HFF-Myc (cell line): Measurements from ENCODE around the gene S100A13.

ENCODE experiments used
- DNase-seq: peaks from one replicate; pipeline ENCODE4 v3.0.0-alpha.2; 2011; ENCODE audit warnings: low read depth; ENCODE audit errors: extremely low read depth
- H3K4me3 ChIP-seq: replicated peaks from 2 replicates; pipeline ENCODE4 v1.5.1; 2011; ENCODE audit warnings: low read depth, mild to moderate bottlenecking, control low read depth, low read length
- TF ChIP-seq, protein P1 (sequence below): IDR thresholded peaks from 2 replicates; pipeline ENCODE4 v1.5.1; 2012; ENCODE audit warnings: mild to moderate bottlenecking, low read depth, low read length, control low read depth; ENCODE audit errors: missing control alignments

S100A13 gene

DNA sequence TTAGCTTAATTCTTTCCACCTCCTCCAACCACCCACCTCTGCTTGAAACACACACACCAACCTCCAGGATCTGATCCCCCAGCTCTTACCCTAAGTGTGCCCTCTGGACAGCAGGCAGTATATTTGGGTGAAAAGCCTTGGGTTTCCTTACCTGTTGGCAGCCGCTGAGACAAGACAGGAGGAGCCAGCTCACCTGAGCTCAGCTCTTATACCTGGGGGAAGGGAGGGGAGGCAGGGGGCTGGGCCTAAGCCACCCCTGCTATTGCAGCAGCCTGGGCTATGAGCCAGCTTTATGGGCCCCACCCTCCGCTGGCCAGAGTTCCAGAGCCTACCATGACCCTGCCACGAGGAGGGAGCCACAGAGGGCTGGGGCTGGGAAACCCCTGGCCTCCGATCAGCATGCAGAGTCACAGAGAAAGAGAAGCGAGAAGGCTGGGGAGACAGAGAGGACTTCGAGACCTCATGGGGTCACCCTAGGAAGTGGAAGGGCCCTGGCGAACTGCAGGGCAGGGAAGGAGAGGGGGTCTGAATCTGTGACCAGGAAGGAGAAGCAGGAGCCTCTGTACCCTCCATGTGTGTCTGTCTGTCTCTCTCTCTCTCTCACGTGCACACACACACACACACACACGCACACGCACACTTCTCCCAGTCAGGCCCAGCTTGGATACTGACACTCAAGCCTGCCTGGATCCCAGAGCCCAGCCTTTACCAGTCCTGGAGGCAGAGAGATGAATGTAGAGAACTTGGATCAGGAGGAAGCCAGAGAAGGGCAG lies 11.0 kb downstream of the S100A13 start, which contains the start of gene S100A14:
S100A14 (minus strand) TSS at position 182 of the 773 bp plus-strand sequence. CDS start 467 bp downstream, outside the sequence.
- no peak within 1 kb of the TSS for H3K4me3 ChIP-seq
- TF ChIP-seq, protein P1, sequence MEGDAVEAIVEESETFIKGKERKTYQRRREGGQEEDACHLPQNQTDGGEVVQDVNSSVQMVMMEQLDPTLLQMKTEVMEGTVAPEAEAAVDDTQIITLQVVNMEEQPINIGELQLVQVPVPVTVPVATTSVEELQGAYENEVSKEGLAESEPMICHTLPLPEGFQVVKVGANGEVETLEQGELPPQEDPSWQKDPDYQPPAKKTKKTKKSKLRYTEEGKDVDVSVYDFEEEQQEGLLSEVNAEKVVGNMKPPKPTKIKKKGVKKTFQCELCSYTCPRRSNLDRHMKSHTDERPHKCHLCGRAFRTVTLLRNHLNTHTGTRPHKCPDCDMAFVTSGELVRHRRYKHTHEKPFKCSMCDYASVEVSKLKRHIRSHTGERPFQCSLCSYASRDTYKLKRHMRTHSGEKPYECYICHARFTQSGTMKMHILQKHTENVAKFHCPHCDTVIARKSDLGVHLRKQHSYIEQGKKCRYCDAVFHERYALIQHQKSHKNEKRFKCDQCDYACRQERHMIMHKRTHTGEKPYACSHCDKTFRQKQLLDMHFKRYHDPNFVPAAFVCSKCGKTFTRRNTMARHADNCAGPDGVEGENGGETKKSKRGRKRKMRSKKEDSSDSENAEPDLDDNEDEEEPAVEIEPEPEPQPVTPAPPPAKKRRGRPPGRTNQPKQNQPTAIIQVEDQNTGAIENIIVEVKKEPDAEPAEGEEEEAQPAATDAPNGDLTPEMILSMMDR = no peak
- DNase-seq = no peak

DNA sequence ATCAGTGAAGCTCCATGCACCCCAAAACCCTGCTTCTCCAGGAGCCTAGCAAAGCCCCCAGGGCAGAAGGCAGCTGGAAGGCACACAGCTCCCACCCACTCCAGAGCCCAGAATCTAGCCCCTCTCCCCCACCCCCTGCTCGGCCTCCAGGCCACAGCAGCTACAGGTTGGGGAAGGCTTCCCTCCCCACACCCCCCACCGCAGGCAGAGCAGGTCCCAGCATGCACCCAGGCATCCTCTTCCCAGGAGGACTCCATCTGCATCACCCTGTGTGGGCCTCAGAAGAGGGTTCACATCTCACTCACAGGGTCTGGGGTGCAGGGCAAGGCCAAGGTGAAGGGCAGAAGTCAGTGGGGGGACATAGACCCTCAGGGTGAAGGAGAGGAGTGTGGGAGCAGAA lies 11.9 kb downstream of the S100A13 start:
- DNase-seq = no peak
- H3K4me3 ChIP-seq = no peak overlapping the region
- TF ChIP-seq, protein P1 = no peak

DNA sequence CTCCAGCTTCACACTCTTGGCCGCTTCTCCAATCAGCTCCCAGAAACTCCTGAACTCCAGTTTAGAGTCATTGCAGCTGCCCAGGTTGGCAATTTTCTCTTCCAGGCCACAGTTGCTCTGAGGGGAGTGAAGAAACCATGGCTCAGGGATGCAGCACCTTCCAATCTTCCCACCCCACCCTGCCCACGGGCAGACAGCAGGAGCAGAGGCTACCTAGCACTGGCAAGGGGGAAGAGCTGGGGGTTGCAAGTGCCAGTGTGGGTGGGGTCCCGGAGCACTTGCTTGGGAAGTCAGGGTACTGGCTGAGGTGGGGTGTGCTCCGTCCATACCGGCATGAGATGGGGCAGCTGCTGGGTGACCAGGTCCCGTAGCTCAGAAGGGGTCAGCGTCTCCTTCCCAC lies 12.4 kb downstream of the S100A13 start:
- no peak for DNase-seq
- TF ChIP-seq, protein P1 = no peak
- H3K4me3 ChIP-seq = no peak overlapping the region

DNA sequence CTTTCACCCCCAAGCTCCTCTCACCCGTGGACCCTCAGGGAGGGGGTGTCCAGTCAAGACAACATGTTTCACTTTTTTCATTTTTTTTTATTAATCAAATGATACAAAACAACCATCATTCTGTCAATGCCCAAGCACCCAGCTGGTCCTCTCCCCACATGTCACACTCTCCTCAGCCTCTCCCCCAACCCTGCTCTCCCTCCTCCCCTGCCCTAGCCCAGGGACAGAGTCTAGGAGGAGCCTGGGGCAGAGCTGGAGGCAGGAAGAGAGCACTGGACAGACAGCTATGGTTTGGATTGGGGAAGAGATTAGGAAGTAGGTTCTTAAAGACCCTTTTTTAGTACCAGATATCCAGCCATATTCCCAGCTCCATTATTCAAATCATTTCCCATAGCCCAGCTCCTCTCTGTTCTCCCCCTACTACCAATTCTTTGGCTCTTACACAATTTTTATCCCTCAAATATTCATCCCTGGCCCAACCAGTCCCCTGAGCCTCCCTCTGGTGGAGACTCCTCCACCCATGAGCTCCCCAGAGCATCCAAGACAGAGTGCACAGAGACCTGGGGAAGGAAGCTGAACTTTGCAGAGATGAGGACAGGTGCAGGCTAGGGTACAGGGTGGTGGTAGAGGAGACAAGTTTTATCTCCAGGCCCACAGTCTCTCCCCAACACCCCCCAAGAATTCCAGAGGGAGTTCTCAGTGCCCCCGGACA lies 13.0 kb downstream of the S100A13 start:
- DNase-seq = no peak
- H3K4me3 ChIP-seq = no peak overlapping the region
- TF ChIP-seq, protein P1 = no peak

DNA sequence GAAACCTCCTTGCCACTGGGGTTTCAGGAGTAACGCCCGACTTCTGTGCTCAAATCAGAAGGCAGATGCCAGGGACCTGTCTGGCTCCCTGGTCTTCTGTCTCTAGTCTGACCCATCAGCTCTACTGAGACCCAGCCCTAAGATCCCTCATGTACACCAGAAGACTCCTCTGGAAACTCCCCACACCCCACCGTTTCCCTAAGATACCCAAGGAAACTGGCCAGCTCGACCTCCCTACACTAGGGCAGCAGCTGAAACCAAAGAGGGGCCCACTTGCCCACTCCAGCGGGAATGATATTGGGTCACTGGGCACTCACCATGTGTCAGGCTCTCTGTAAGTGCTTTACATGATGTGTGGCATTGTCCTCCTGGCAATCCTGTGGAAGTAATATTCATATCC lies 13.9 kb downstream of the S100A13 start:
- TF ChIP-seq, protein P1 = no peak
- no peak for DNase-seq
- peak overlapping the region; percentile 90 for H3K4me3 ChIP-seq

DNA sequence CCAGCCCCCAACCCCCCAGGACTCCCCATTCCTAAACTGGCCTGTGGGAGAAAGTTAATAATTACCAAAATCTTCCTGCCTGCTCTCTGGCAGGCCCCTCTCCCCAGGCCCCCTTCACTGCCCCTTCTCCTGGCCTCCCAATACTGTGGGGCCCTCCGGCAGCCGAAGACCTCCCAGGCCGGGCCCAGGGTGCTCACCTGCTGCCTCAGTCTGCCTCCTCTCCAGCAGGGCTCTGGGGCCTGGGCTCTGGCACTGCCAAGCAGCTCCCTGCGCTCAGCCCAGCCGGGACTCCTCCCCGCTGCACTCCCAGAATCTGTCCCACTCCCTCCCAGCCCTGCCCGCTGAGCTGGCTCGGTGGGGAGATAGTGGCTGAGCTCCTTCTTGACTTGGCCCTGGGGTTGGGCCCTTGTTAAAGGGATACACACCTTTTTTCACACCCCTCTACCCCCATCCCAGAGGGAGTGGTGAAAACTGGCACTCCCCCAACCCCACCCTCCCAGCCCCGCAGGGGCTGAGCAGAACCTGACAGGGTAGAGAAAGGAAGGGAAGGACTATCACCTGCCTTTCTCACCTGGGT lies 14.5 kb downstream of the S100A13 start, which contains the start of gene S100A16:
S100A16 (minus strand) TSS at position 383 of the 577 bp plus-strand sequence. CDS start 4,986 bp downstream, outside the sequence.
- TF ChIP-seq, protein P1 = no peak
- DNase-seq = no peak
- H3K4me3 ChIP-seq = peak within 1 kb of the TSS; percentile 90
